Astrocyte of the cerebellum (primary cell): Measurements from ENCODE around the gene RHOG.
"Not testable (repeated sequence)": the region's sequence is repeated elsewhere in the genome, so short reads cannot be mapped to it uniquely, and the experiment has no call there.

Experiments
- DNase-seq: peaks from one replicate; pipeline ENCODE4 v3.0.0-alpha.2; 2011; ENCODE audit warnings: low read depth
- H3K4me3 ChIP-seq: 2 replicates; pipeline ENCODE4 v1.5.1; 2011; ENCODE audit warnings: mild to moderate bottlenecking, low read depth, low read length, moderate library complexity
- CTCF ChIP-seq: IDR thresholded peaks from 2 replicates; pipeline ENCODE4 v1.5.1; 2012; ENCODE audit warnings: low read length, low read depth, moderate library complexity, mild to moderate bottlenecking; ENCODE audit errors: missing control alignments
- in situ Hi-C: cut with HindIII; loops from 2 replicates; pipeline ENCODE4 v1.10.0; 2017; ENCODE audit warnings: low sequenced_read_pairs

RHOG gene

GRCh38 chr11:3815845-3816244, 24.9 kb downstream of the RHOG start:
- in situ Hi-C loops, result no loop called here
- TF ChIP-seq CTCF, result no peak
- H3K4me3 ChIP-seq, result no peak overlapping the region
- DNase-seq, result no peak

- in situ Hi-C loops, DNase-seq, H3K4me3 ChIP-seq: not testable (repeated sequence)
Observed at GRCh38 chr11:3814832-3815231, 25.9 kb downstream of the RHOG start.

GRCh38 chr11:3810951-3811350, 29.8 kb downstream of the RHOG start:
- no peak for TF ChIP-seq CTCF
- H3K4me3 ChIP-seq, result no peak overlapping the region
- in situ Hi-C loops, result no loop called here
- no peak for DNase-seq

DNA sequence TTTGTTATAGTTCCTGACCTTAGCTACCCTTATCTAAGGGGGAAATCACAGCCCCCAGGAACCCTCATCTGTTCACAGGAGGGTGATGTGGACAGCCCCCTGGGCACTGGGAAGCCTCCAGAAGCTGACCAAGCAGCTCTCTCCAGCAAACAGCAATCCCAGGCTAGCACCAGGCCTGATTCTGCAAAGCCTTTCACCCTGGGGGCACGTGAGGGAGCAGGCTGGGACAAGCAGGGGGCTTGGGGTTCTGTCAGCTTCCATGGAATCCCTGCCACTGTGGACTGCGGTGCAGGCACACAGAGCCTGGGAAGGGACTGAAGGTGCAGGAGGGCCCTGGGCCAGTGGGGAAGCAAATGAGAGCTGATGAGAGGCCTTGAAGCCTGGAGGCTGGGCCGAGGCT, 30.3 kb downstream of the RHOG start:
- no peak overlapping the region for H3K4me3 ChIP-seq
- no peak for DNase-seq
- no peak for TF ChIP-seq CTCF
- in situ Hi-C loops, result no loop called here

- no peak for TF ChIP-seq CTCF
- in situ Hi-C loops, result no loop called here
- DNase-seq, result no peak
- no peak overlapping the region for H3K4me3 ChIP-seq
Observed at GRCh38 chr11:3809624-3809928, 31.2 kb downstream of the RHOG start.

DNA sequence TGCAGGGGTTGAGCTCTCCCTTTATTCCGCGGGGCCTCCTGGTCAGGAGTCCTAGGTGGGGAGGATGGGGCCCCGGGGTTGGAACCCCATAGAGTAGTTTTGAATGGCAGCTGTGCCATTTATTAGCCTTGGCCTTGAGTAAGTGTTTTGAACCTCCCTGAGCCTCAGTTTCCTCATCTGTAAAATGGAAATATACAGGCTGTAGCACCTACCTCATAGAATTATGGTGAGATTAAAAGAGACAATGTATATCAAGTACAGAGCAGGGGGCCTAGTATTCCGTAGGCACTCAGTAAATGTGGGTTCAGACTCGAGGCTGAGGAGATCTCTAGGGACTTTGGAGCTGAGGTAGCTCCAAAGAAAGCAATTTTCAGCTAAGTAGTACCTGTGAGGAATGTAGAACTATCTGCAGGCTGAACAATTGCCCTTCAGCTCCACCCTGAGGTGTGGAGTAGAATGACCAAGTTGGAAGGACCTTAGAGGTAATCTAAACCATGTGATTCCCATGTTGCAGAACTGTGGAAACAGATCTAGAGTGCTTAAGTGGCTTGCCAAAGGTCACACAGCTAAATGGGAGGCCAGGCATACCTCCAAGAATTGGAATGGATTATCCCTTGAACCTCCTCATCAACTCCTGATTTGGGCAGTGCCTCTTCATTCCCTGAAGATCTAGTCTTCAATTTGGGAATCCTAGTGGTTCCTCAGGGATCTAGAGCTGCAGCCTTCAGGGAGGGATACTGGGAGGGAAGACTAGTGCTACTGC, 31.7 kb downstream of the RHOG start:
- in situ Hi-C loops, result no loop called here
- H3K4me3 ChIP-seq, result peak overlapping the region; percentile 60
- DNase-seq, result peak; percentile 36
- peak; percentile 50 for TF ChIP-seq CTCF

GRCh38 chr11:3807909-3808860, 32.6 kb downstream of the RHOG start, which contains the start of gene PGAP2:
Gene PGAP2 (plus strand): TSS chr11:3808560. CDS start chr11:3811260, 2,700 bp downstream.
- peak; percentile 78 for TF ChIP-seq CTCF
- peak within 1 kb of the TSS; percentile 60 for H3K4me3 ChIP-seq
- no peak for DNase-seq
- in situ Hi-C loops, result no loop called here
